GM18508 (cell line): ENCODE data around the gene CDKAL1.

Experiments
- ATAC-seq: cut with Tn5 transposase; IDR thresholded peaks from one replicate; pipeline ENCODE4 v1.9.1; 2021; ENCODE audit warnings: moderate number of reproducible peaks; ENCODE audit not compliant: insufficient read depth, unreplicated experiment

CDKAL1 gene

DNA sequence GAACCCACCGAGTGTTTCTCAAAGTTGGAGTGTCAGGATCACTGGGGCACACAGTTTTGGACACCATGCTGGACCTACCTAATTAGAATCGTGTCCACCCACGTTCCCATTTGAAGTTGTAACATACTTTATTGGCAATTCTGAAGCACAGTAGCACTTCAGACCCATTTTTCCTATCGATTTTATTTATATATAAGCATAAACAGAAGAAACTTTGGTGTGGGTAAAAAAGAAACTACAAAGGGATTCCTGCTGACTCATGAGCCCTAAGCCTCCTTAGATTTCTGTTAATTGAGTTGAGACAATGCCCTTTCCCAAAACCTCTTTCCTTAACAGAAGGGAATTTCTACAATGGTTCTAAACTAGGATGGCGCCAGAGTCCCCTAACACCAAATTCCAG lies 398.0 kb downstream of the CDKAL1 start:
- ATAC-seq: no peak

DNA sequence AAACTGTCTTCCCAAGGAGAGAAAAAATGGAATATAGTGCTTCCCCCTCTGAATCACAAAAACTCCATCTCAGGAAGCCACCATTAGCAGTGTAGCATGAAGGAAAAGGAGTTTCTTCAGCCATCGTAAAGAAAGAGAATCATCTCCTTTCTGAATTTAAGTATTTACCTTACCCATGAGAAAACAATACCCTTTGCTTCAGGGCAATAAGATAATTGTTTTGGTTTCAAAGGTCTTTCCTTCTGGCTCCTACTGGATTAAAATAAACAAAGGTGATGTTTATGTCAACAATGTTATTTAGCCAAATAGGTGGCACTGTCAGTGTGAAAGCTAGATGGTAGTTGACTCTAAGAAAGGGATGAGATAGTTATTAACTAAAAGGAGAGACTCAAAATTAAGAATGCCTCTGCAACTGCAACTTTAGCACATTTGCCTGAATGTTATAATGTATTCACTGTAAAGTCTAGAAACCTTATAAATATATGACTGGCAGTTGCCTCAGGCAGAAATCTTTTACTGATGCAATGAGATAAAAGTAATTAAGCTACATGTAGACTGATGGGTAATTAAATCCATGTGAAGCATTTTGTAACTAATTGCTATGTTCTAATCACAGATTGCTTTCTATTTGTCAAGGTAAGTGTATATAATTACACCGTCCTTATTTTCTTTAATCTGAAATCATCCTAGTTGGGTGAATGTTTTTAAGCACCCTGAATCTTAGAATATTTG lies 399.0 kb downstream of the CDKAL1 start:
- ATAC-seq: no peak

GRCh38 chr6:20936949-20937348 lies 402.7 kb downstream of the CDKAL1 start:
- ATAC-seq: no peak

DNA sequence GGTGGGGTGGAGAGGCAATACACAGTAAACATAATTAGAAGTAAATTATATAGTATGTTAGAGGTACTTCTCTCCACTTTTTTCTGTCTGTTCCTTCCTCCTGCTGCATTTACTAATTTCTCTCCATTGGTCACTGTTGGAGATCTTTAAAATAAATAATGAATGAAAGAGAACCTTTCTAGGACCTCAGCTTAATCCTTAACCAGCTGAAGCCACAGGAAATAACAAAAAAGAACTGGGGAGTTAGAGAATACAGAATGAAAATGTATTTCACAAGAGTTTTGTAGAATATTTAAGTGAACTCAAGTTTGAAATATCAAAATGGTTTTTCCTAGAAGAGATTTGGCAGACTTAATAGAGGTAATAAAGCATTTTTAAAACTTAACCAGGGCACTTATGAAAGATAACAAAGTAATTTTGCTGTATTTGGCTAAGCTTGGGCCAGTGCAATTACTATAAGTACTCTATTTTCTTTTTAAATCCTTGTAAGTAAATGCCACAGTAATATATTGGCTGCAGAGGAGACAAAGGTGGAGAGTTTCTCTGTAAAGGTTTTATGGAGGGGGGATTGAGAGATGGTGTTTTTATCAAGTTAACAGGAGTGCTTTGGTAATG lies 405.0 kb downstream of the CDKAL1 start:
- no peak for ATAC-seq

DNA sequence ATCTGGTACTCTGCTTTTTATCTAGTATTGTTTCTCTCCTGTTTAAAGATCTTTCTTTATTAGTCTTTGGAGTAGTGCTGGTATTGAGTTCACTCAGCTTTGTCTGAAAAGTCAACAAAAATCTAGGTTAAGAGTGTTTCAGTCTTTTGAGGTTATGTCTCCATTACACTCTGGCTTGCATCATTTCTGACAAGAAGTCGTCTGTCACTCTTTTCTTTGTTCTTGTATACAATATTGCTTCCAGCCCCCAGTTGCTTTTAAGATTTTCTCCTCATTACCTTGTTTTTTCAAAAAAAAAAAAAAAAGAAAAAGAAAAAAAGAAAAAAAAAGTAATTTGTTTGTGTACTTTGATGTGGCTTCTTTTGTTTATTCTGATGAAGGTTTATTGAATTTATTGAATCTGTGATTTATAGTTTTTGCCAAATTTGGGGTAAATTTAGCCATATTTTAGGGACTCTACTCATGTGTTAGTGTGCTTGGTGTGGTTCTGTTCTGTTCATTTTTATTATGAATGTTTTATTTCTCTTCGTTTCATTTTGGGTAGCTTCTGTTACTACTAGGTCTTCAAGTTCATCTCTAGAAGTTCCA lies 408.9 kb downstream of the CDKAL1 start:
- no peak for ATAC-seq

DNA sequence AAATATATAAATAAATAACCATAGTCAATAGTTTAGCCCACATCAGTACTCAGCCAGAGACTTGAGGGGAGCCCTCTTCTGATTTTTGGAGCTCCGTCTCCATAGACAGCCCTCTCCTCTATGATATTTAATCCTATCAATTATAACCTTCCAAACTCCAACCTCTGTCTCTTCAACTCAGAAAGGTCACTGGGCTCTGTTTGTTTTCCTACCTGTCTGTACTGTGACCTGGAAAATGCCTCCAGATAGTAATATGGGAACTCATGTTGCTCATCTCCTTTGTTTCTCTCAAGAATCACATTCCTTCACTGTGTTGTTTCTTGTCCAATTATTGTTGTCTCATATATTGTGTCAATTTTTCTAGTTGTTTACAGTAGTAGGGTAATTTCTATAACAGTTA lies 409.7 kb downstream of the CDKAL1 start:
- ATAC-seq: no peak

GRCh38 chr6:20946022-20946421 lies 411.8 kb downstream of the CDKAL1 start:
- peak; percentile 92 for ATAC-seq

GRCh38 chr6:20946890-20947289 lies 412.6 kb downstream of the CDKAL1 start:
- no peak for ATAC-seq

GRCh38 chr6:20947977-20948376 lies 413.7 kb downstream of the CDKAL1 start:
- no peak for ATAC-seq

DNA sequence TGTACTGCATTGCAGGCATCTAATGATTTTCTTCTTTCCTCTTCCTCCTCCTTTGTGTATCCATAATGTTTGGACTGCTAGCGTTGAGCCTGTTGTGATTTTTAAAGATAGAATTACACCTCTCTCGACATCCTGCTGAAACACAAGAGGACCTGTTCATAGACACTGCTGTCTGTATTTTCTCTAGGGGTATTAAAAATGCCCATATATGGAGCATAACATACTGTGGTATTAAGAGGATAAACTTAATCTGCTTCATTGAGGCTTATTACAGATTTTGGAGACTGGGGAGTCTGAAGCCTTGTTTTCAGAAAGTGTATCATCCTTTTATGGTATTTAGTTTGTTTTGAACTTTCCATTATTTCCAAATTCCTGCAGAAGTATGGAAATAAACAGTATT lies 414.3 kb downstream of the CDKAL1 start:
- ATAC-seq: no peak

GRCh38 chr6:20949138-20949537 lies 414.9 kb downstream of the CDKAL1 start:
- no peak for ATAC-seq

DNA sequence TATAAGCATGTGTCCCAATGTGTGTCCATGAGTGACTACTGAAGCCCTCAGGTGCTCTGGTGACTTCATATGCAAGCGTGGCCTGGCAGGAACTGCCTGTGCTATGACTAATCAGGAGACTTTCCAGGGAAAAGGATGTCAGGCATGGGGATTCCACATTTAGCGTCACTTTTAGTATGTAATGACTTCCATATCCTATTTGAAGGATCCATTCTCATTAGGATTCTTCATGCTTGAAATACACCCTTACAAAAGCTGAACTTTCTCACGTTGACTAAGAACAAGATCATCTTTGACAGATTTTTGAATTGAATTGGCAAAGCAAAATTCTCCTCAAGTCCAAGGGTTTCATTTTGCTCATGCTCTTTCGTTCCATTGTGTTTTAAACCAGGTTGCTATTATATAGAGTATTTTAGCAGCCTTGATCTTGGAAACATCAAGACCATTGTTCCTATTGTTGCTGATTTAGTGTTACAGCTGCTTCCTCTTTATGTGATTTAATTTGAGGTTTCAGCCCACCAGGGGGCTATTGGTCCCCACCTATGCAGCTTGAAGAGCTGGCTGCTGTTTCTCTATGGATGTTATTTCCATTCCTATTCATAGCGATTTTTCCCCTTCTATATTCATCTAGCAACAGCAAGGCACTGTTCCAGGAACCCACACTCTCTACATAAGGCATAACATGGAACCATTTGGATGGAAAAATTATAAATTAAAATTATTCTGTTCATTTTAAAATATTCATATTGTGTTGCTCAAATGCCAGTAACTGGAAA lies 418.6 kb downstream of the CDKAL1 start:
- ATAC-seq: no peak

- ATAC-seq: no peak
Measured at GRCh38 chr6:20954315-20954714, 420.1 kb downstream of the CDKAL1 start.

- ATAC-seq: no peak
Measured at GRCh38 chr6:20955131-20955530, 420.9 kb downstream of the CDKAL1 start.

GRCh38 chr6:20955751-20956150 lies 421.5 kb downstream of the CDKAL1 start:
- no peak for ATAC-seq

GRCh38 chr6:20960067-20960466 lies 425.8 kb downstream of the CDKAL1 start:
- ATAC-seq: no peak

DNA sequence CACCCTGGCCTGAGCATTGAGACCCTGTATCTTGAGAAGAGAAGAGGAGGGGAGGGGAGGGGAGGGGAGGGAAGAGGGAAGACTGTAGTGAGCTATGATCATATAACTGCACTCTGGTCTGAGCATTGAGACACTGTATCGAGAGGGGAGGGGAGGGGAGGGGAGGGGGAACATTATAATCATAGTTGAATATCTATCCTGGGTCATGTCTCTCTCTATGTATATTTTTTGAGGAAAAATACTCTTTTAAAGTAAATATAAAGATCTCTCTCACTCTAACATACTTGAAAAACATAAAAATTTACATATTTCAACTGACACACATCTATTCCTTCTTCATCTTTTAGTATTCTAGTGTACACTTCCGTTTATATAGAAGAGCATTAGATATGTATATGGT lies 431.0 kb downstream of the CDKAL1 start:
- no peak for ATAC-seq

DNA sequence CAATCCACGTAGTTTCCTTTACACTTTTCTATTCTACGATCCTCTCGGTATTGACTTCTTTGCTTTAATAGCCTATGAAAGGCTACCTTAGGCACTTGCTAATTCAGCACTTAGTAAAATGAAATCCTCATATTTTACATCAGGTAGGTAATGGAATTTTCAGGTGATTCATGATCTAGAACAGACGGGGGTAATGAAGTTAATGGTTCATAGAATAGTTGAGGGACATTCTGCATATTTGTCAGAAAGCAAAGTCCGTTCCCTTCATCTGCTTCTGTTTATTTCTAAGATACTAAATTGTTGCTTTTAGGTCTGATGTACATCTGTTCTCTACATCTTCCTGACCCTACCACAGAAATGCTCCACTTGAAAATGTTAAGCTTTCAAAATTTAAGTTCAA lies 431.7 kb downstream of the CDKAL1 start:
- ATAC-seq: no peak

GRCh38 chr6:20969551-20969950 lies 435.3 kb downstream of the CDKAL1 start:
- no peak for ATAC-seq

DNA sequence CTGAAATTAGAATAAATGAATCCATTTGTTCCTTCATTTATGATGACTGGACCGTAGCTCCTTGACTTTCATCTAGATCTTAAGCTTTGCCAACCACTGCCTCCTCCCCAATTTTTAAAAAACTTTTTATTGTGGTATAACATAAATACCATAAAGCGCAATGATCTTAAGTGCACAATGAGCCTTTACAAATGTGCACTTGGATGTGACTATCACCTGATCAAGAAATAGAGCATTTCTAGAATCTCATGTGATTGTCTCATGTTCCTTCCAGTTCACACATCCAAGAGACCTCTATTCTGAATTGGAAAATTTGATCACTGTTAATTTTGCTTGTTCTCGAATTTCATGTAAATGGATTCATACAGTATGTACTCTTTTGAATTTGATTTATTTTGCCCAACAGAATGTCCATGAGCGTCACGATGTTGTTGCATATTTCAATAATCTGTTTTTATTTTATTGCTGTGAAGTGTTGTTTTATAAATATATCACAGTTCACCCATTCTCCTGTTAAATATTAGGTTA lies 442.2 kb downstream of the CDKAL1 start:
- no peak for ATAC-seq

- ATAC-seq: peak; percentile 78
Measured at GRCh38 chr6:20978151-20978614, 443.9 kb downstream of the CDKAL1 start.
